HepG2 (cell line): ENCODE results near the gene FMOD. TPM values are rescaled to one million over a fixed set of nuclear protein-coding genes. Genes with fewer than 3 reads are reported as not detected.
A peak's percentile ranks its signal among the peaks of the same experiment; 100 is the strongest.

ENCODE experiments used
- ARNT ChIP-seq: fragments of 450-650 bp; IDR thresholded peaks from 2 replicates; pipeline ENCODE4 v1.6.1; 2017
- ARNTL ChIP-seq: sonication (generic); formaldehyde crosslinking; IDR thresholded peaks from 2 replicates; pipeline ENCODE4 v1.4.0; 2020; ENCODE audit warnings: mild to moderate bottlenecking, missing genetic modification reagents
- ATRX ChIP-seq: sonication (generic); formaldehyde crosslinking; IDR thresholded peaks from 2 replicates; pipeline ENCODE4 v1.4.0; 2020; ENCODE audit warnings: missing genetic modification reagents, borderline replicate concordance
- CTCF ChIP-seq: sonication (generic); formaldehyde crosslinking; IDR thresholded peaks from 2 replicates; pipeline ENCODE4 v1.5.0; 2020; ENCODE audit warnings: mild to moderate bottlenecking, missing genetic modification reagents, moderate library complexity
- DNMT1 ChIP-seq: sonication (generic); formaldehyde crosslinking; IDR thresholded peaks from 2 replicates; pipeline ENCODE4 v1.5.1; 2020; ENCODE audit warnings: mild to moderate bottlenecking, missing genetic modification reagents
- DRAP1 ChIP-seq: IDR thresholded peaks from 2 replicates; pipeline ENCODE4 v1.6.1; 2016; ENCODE audit warnings: missing genetic modification reagents, missing compliant biosample characterization
- GLI4 ChIP-seq: sonication (generic); formaldehyde crosslinking; IDR thresholded peaks from 2 replicates; pipeline ENCODE4 v1.5.1; 2020; ENCODE audit warnings: missing genetic modification reagents, mild to moderate bottlenecking, moderate library complexity, borderline replicate concordance
- IRF9 ChIP-seq: sonication (generic); formaldehyde crosslinking; IDR thresholded peaks from 2 replicates; pipeline ENCODE4 v1.8.0; 2022; ENCODE audit warnings: missing genetic modification reagents, mild to moderate bottlenecking, borderline replicate concordance
- KDM2A ChIP-seq: sonication (generic); formaldehyde crosslinking; IDR thresholded peaks from 2 replicates; pipeline ENCODE4 v1.4.0; 2020; ENCODE audit warnings: low read depth, missing genetic modification reagents, borderline replicate concordance
- MAFG ChIP-seq: sonication (generic); formaldehyde crosslinking; IDR thresholded peaks from 2 replicates; pipeline ENCODE4 v1.5.1; 2020; ENCODE audit warnings: mild to moderate bottlenecking, missing genetic modification reagents
- MIER3 ChIP-seq: IDR thresholded peaks from 2 replicates; pipeline ENCODE4 v1.6.1; 2016; ENCODE audit warnings: missing compliant biosample characterization, borderline replicate concordance
- NFRKB ChIP-seq: fragments of 450-650 bp; IDR thresholded peaks from 2 replicates; pipeline ENCODE4 v1.6.1; 2017
- POLR2AphosphoS2 ChIP-seq: IDR thresholded peaks from 2 replicates; pipeline ENCODE4 v1.6.1; 2011; ENCODE audit warnings: low read depth, low read length, improper control_type of control experiment
- RFX5 ChIP-seq: IDR thresholded peaks from 2 replicates; pipeline ENCODE4 v1.6.1; 2011; ENCODE audit warnings: low read depth, low read length, improper control_type of control experiment
- SPEN ChIP-seq: sonication (generic); formaldehyde crosslinking; IDR thresholded peaks from 2 replicates; pipeline ENCODE4 v1.5.1; 2020; ENCODE audit warnings: low read depth, mild to moderate bottlenecking, missing genetic modification reagents
- TFDP2 ChIP-seq: sonication (generic); formaldehyde crosslinking; IDR thresholded peaks from 2 replicates; pipeline ENCODE4 v1.4.0; 2020; ENCODE audit warnings: missing genetic modification reagents
- THRA ChIP-seq: sonication (generic); formaldehyde crosslinking; IDR thresholded peaks from 2 replicates; pipeline ENCODE4 v1.4.0; 2020; ENCODE audit warnings: missing genetic modification reagents, borderline replicate concordance
- ZNF251 ChIP-seq: sonication (generic); formaldehyde crosslinking; IDR thresholded peaks from 2 replicates; pipeline ENCODE4 v1.9.0; 2021; ENCODE audit warnings: mild to moderate bottlenecking, missing genetic modification reagents
- ZNF33B ChIP-seq: sonication (generic); formaldehyde crosslinking; IDR thresholded peaks from 2 replicates; pipeline ENCODE4 v1.5.1; 2020; ENCODE audit warnings: mild to moderate bottlenecking, missing genetic modification reagents
- ZNF567 ChIP-seq: sonication (generic); formaldehyde crosslinking; IDR thresholded peaks from 2 replicates; pipeline ENCODE4 v1.8.1; 2023; ENCODE audit warnings: mild to moderate bottlenecking, missing genetic modification reagents, borderline replicate concordance
- ZNF616 ChIP-seq: sonication (generic); formaldehyde crosslinking; IDR thresholded peaks from 2 replicates; pipeline ENCODE4 v1.5.0; 2020; ENCODE audit warnings: low read depth, mild to moderate bottlenecking, missing genetic modification reagents
- ZNF784 ChIP-seq: sonication (generic); formaldehyde crosslinking; IDR thresholded peaks from 2 replicates; pipeline ENCODE4 v1.5.1; 2020; ENCODE audit warnings: missing genetic modification reagents, mild to moderate bottlenecking, borderline replicate concordance
- polyA plus RNA-seq, 8 experiments: library from polyadenylated mRNA; depleted of rRNA in 3 of 8; stranded (reverse) in 7 of 8; unstranded in 1 of 8; fragments of >200 nt; fragmentation: Illumina TruSeq in 4 of 8; extraction: Trizol in 4 of 8; gene quantifications; 2 replicates each; pipeline versions ENCODE4 v1.2.1 to v1.2.3, GENCODE V29; 2011 to 2016; ENCODE audit warnings: low read depth in 4 of 8, missing spikeins in 1 of 8, mixed read lengths in 1 of 8; ENCODE audit not compliant: insufficient read depth in 1 of 8
- total RNA-seq, 5 experiments: library from RNA; depleted of rRNA; stranded (reverse); fragments of >200 nt; fragmentation: Illumina TruSeq; extraction: Trizol; gene quantifications; 2 replicates each; pipeline ENCODE4 v1.2.3, GENCODE V29; 2016; ENCODE audit warnings: low read depth in 1 of 5

Gene FMOD
- total and polyA plus RNA-seq, 2 of the 13 experiments (the other 11 are each of a cell fraction or from before 2014, with no cell fraction given): 0.08 TPM; not detected in 1

- TF ChIP-seq IRF9 (CRISPR knock-in tag): peak; percentile 51; the same call in 1 of the 2 replicates
- peak; percentile 70; the same call in 1 of the 2 replicates for TF ChIP-seq POLR2AphosphoS2
- peak; percentile 33; the same call in 1 of the 2 replicates for TF ChIP-seq TFDP2 (CRISPR knock-in tag)
- peak; percentile 19; the same call in 1 of the 2 replicates for TF ChIP-seq MIER3 (CRISPR knock-in tag)
- TF ChIP-seq SPEN (CRISPR knock-in tag): 0 out of 2 replicates have a peak, but pooled peaks have one; percentile 60
- TF ChIP-seq CTCF: peak; percentile 21; the same call in 1 of the 2 replicates
- TF ChIP-seq ARNTL (CRISPR knock-in tag): 0 out of 2 replicates have a peak, but pooled peaks have one; percentile 4
- no peak for TF ChIP-seq MAFG (CRISPR knock-in tag)
- peak; percentile 97 for TF ChIP-seq DRAP1 (CRISPR knock-in tag)
- TF ChIP-seq NFRKB: no peak
- TF ChIP-seq DNMT1 (CRISPR knock-in tag): no peak
- 0 out of 2 replicates have a peak, but pooled peaks have one; percentile 9 for TF ChIP-seq RFX5
- TF ChIP-seq ARNT: no peak
- TF ChIP-seq ZNF616: no peak
- no peak for TF ChIP-seq ZNF784 (CRISPR knock-in tag)
- TF ChIP-seq ZNF567 (CRISPR knock-in tag): no peak
- TF ChIP-seq ZNF251 (CRISPR knock-in tag): no peak
- no peak for TF ChIP-seq ZNF33B
- TF ChIP-seq GLI4: no peak
- TF ChIP-seq KDM2A (CRISPR knock-in tag): peak; percentile 56; the same call in 1 of the 2 replicates
- TF ChIP-seq THRA (CRISPR knock-in tag): peak; percentile 34; the same call in 1 of the 2 replicates
- TF ChIP-seq ATRX: no peak
These were observed 45.8 kb downstream of the FMOD start, which contains the start of gene BTG2 (continued) for GRCh38 chr1:203304919-203305808.
